GM23338 (cell line): ENCODE data around the gene IGSF11. TPM values are rescaled to one million over a fixed set of nuclear protein-coding genes. Genes with fewer than 3 reads are reported as not detected.

Source experiments
- ATAC-seq: fragments of 200-7000 bp; cut with Tn5 transposase; 3 replicates; pipeline ENCODE4 v1.9.1; 2020
- DNase-seq: peaks from one replicate; pipeline ENCODE4 v3.0.0-alpha.2; 2015; ENCODE audit warnings: low spot score
- H2AFZ ChIP-seq: fragments of 200-600 bp; sonication (generic); 2 replicates; pipeline ENCODE4 v1.8.0; 2016; ENCODE audit warnings: antibody characterized with exemption, mild to moderate bottlenecking, moderate library complexity
- H3F3A ChIP-seq: fragments of 200-600 bp; sonication (generic); replicated peaks from 2 replicates; pipeline ENCODE4 v1.8.0; 2017; ENCODE audit warnings: antibody characterized with exemption, mixed run types, low read depth
- H3K27ac ChIP-seq: fragments of 200-600 bp; sonication (generic); 2 replicates; pipeline ENCODE4 v1.6.1; 2016; ENCODE audit warnings: low read depth
- H3K27me3 ChIP-seq: fragments of 200-600 bp; sonication (generic); 2 replicates; pipeline ENCODE4 v1.8.0; 2016; ENCODE audit warnings: mild to moderate bottlenecking, mixed run types, moderate library complexity; ENCODE audit not compliant: insufficient read depth
- H3K36me3 ChIP-seq: fragments of 200-600 bp; sonication (generic); 2 replicates; pipeline ENCODE4 v1.8.0; 2016; ENCODE audit warnings: mild to moderate bottlenecking; ENCODE audit not compliant: insufficient read depth
- H3K4me1 ChIP-seq: fragments of 200-600 bp; sonication (generic); 2 replicates; pipeline ENCODE4 v1.8.0; 2016; ENCODE audit warnings: mild to moderate bottlenecking, moderate library complexity; ENCODE audit not compliant: insufficient read depth
- H3K4me2 ChIP-seq: fragments of 200-600 bp; sonication (generic); 2 replicates; pipeline ENCODE4 v1.7.1; 2017; ENCODE audit warnings: mixed run types
- H3K4me3 ChIP-seq: fragments of 200-600 bp; sonication (generic); 2 replicates; pipeline ENCODE4 v1.6.1; 2016; ENCODE audit warnings: mixed run types
- H3K79me2 ChIP-seq: fragments of 200-600 bp; sonication (generic); replicated peaks from 2 replicates; pipeline ENCODE4 v1.8.0; 2017; ENCODE audit warnings: mild to moderate bottlenecking; ENCODE audit not compliant: insufficient read depth
- H3K9me2 ChIP-seq: fragments of 200-600 bp; sonication (generic); 2 replicates; pipeline ENCODE4 v1.8.0; 2017; ENCODE audit not compliant: insufficient read depth
- H4K20me1 ChIP-seq: fragments of 200-600 bp; sonication (generic); replicated peaks from 2 replicates; pipeline ENCODE4 v1.8.0; 2017; ENCODE audit warnings: mild to moderate bottlenecking; ENCODE audit not compliant: insufficient read depth
- H3K27ac Mint-ChIP-seq: 2 replicates; pipeline ENCODE4 v1.8.0; 2020; ENCODE audit warnings: inconsistent platforms, mild to moderate bottlenecking, moderate library complexity, mixed read lengths
- H3K27me3 Mint-ChIP-seq: 3 replicates; pipeline ENCODE4 v1.8.0; 2022; ENCODE audit warnings: low read depth, mild to moderate bottlenecking, moderate library complexity, mixed read lengths, inconsistent platforms; ENCODE audit not compliant: insufficient read depth, poor library complexity
- H3K36me3 Mint-ChIP-seq: 3 replicates; pipeline ENCODE4 v1.8.0; 2021; ENCODE audit warnings: low read depth, mild to moderate bottlenecking, inconsistent platforms, moderate library complexity, mixed read lengths
- H3K4me1 Mint-ChIP-seq: 3 replicates; pipeline ENCODE4 v1.8.0; 2020; ENCODE audit warnings: mild to moderate bottlenecking, inconsistent platforms, mixed read lengths
- H3K4me3 Mint-ChIP-seq: 3 replicates; pipeline ENCODE4 v1.8.0; 2021; ENCODE audit warnings: moderate library complexity, mild to moderate bottlenecking, inconsistent platforms, mixed read lengths
- H3K9me3 Mint-ChIP-seq: 3 replicates; pipeline ENCODE4 v1.8.0; 2020; ENCODE audit warnings: moderate library complexity, mild to moderate bottlenecking, inconsistent platforms, mixed read lengths
- EZH2phosphoT487 ChIP-seq: fragments of 200-600 bp; sonication (generic); IDR thresholded peaks from one replicate; pipeline ENCODE4 v1.8.1; 2018; ENCODE audit warnings: antibody characterized with exemption; ENCODE audit not compliant: unreplicated experiment
- JUNB ChIP-seq: IDR thresholded peaks from one replicate; pipeline ENCODE4 v1.6.1; 2016; ENCODE audit warnings: antibody characterized with exemption; ENCODE audit not compliant: unreplicated experiment
- NANOG ChIP-seq: IDR thresholded peaks from 2 replicates; pipeline ENCODE4 v1.6.1; 2016; ENCODE audit warnings: antibody characterized with exemption, borderline replicate concordance
- POLR2AphosphoS5 ChIP-seq: IDR thresholded peaks from 2 replicates; pipeline ENCODE4 v1.6.1; 2016; ENCODE audit warnings: antibody characterized with exemption, low read depth
- REST ChIP-seq: IDR thresholded peaks from one replicate; pipeline ENCODE4 v1.6.1; 2018; ENCODE audit warnings: antibody characterized with exemption; ENCODE audit not compliant: unreplicated experiment
- STAT1 ChIP-seq: IDR thresholded peaks from one replicate; pipeline ENCODE4 v1.6.1; 2016; ENCODE audit warnings: antibody characterized with exemption; ENCODE audit not compliant: unreplicated experiment
- ZNF114 ChIP-seq: fragments of 250-450 bp; sonication (Bioruptor Pico); IDR thresholded peaks from 2 replicates; pipeline ENCODE4 v1.5.0; 2020; ENCODE audit warnings: mild to moderate bottlenecking, moderate library complexity
- ZNF331 ChIP-seq: fragments of 250-450 bp; sonication (Bioruptor Pico); IDR thresholded peaks from 2 replicates; pipeline ENCODE4 v1.5.0; 2020; ENCODE audit warnings: low read depth, mild to moderate bottlenecking, moderate library complexity
- ZNF462 ChIP-seq: fragments of 250-450 bp; sonication (Bioruptor Pico); IDR thresholded peaks from 2 replicates; pipeline ENCODE4 v1.5.0; 2020; ENCODE audit warnings: mild to moderate bottlenecking, moderate library complexity
- polyA plus RNA-seq: library from polyadenylated mRNA; unstranded; fragments of >200 nt; fragmentation: Nextera tagmentation; extraction: Ambion mirVana; gene quantifications from 2 replicates; pipeline ENCODE4 v1.2.1, GENCODE V29; 2016
- total RNA-seq: library from RNA; depleted of rRNA; stranded (reverse); fragments of >200 nt; shearing (Covaris generic); gene quantifications from 2 replicates; pipeline ENCODE4 v1.2.3, GENCODE V29; 2014
- TF ChIP-seq, protein P1 (sequence below): IDR thresholded peaks from 2 replicates; pipeline ENCODE4 v1.6.1; 2016; ENCODE audit warnings: antibody characterized with exemption

The IGSF11 gene
- total and polyA plus RNA-seq, 2 experiments from 2014 or later = 0.68 to 1.8 TPM

DNA sequence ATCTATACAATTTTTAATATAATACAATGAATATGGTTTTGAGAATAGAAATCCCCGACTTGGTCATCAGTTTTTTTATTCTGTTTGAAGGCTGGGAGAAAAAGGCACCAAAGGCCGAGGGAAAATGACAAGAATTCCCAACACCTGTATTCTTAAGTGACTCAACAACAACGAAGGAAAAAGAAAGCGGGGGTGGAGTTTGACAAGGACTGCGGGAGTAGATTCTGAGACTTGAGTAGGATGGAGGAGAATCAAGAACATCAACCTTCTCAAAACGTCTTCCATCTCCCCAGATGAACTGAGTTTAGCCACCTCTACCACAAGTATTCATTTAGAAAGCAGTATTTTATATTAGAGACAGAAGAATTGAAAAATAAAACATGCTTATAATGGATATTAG lies 107.2 kb downstream of the IGSF11 start:
- H3K27ac ChIP-seq = no peak overlapping the region
- no peak overlapping the region for H3K4me2 ChIP-seq
- no peaks in the 10 kb centered on the region for H3F3A ChIP-seq
- H2AFZ ChIP-seq = no peak overlapping the region
- no peaks in the 10 kb centered on the region for H4K20me1 ChIP-seq
- H3K36me3 Mint-ChIP-seq = no peaks in the 10 kb centered on the region
- no peaks in the 10 kb centered on the region for H3K9me3 Mint-ChIP-seq
- H3K4me1 Mint-ChIP-seq = no peaks in the 10 kb centered on the region
- H3K79me2 ChIP-seq = no peaks in the 10 kb centered on the region
- H3K9me2 ChIP-seq = no peaks in the 10 kb centered on the region
- DNase-seq = no peak
- TF ChIP-seq, protein P1, sequence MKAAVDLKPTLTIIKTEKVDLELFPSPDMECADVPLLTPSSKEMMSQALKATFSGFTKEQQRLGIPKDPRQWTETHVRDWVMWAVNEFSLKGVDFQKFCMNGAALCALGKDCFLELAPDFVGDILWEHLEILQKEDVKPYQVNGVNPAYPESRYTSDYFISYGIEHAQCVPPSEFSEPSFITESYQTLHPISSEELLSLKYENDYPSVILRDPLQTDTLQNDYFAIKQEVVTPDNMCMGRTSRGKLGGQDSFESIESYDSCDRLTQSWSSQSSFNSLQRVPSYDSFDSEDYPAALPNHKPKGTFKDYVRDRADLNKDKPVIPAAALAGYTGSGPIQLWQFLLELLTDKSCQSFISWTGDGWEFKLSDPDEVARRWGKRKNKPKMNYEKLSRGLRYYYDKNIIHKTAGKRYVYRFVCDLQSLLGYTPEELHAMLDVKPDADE = no peak
- TF ChIP-seq NANOG (no peak), ZNF462 (CRISPR knock-in tag) (no peak), POLR2AphosphoS5 (no peak), STAT1 (no peak), ZNF331 (CRISPR knock-in tag) (no peak), JUNB (no peak), ZNF114 (CRISPR knock-in tag) (no peak), EZH2phosphoT487 (no peak), REST (no peak)
- no peaks in the 10 kb centered on the region for H3K4me1 ChIP-seq
- no peaks in the 10 kb centered on the region for H3K27me3 Mint-ChIP-seq
- ATAC-seq = no peak
- no peaks in the 10 kb centered on the region for H3K27me3 ChIP-seq
- H3K27ac Mint-ChIP-seq = no peak overlapping the region
- no peak overlapping the region for H3K4me3 ChIP-seq
- H3K4me3 Mint-ChIP-seq = no peak overlapping the region
- no peaks in the 10 kb centered on the region for H3K36me3 ChIP-seq
